Fibroblast of lung (primary cell): Measurements from ENCODE around the gene PNMA8B. TPM values are rescaled to one million over a fixed set of nuclear protein-coding genes. Genes with fewer than 3 reads are reported as not detected.
A peak's percentile ranks its signal among the peaks of the same experiment; 100 is the strongest.

Experiments
- DNase-seq, 2 donors: peaks; one replicate each; pipeline versions ENCODE4 v3.0.0 to v3.0.0-alpha.2; 2010; ENCODE audit warnings: low read depth in 2 of 2
- H2AFZ ChIP-seq: 2 replicates; pipeline ENCODE4 v1.5.1; 2012; ENCODE audit warnings: low read length, control low read depth, inconsistent platforms
- H3K27ac ChIP-seq: 2 replicates; pipeline ENCODE4 v1.5.1; 2011; ENCODE audit warnings: low read length, control low read depth; ENCODE audit not compliant: insufficient read depth
- H3K27me3 ChIP-seq: 2 replicates; pipeline ENCODE4 v1.5.1; 2011; ENCODE audit warnings: mild to moderate bottlenecking, low read length; ENCODE audit not compliant: control insufficient read depth, insufficient read depth
- H3K36me3 ChIP-seq: 2 replicates; pipeline ENCODE4 v1.5.1; 2011; ENCODE audit warnings: low read length; ENCODE audit not compliant: control insufficient read depth, insufficient read depth
- H3K4me1 ChIP-seq: 2 replicates; pipeline ENCODE4 v1.5.1; 2011; ENCODE audit warnings: low read length; ENCODE audit not compliant: control insufficient read depth, insufficient read depth; ENCODE audit errors: extremely low read depth
- H3K4me2 ChIP-seq: 2 replicates; pipeline ENCODE4 v1.5.1; 2011; ENCODE audit warnings: low read length, control low read depth; ENCODE audit not compliant: insufficient read depth; ENCODE audit errors: extremely low read depth
- H3K4me3 ChIP-seq, 4 experiments: fragments of 200-600 bp in 1 of 4; sonication (generic) in 1 of 4; replicated peaks in 1 of 4; 2 replicates each; pipeline ENCODE4 v1.5.1; 2011 to 2016; ENCODE audit warnings: low read length in 4 of 4, low read depth in 3 of 4, mild to moderate bottlenecking in 3 of 4, control low read depth in 2 of 4, inconsistent platforms in 1 of 4, mixed read lengths in 1 of 4; ENCODE audit not compliant: insufficient read depth in 1 of 4; ENCODE audit errors: control extremely low read depth in 1 of 4
- H3K79me2 ChIP-seq: 2 replicates; pipeline ENCODE4 v1.5.1; 2012; ENCODE audit warnings: mild to moderate bottlenecking, low read length, inconsistent platforms; ENCODE audit not compliant: control insufficient read depth, insufficient read depth
- H3K9ac ChIP-seq: 2 replicates; pipeline ENCODE4 v1.5.1; 2011; ENCODE audit warnings: mild to moderate bottlenecking, low read length, control low read depth; ENCODE audit not compliant: insufficient read depth
- H3K9me3 ChIP-seq: 2 replicates; pipeline ENCODE4 v1.5.1; 2012; ENCODE audit warnings: low read depth, low read length; ENCODE audit not compliant: control insufficient read depth, insufficient read depth
- H4K20me1 ChIP-seq: 2 replicates; pipeline ENCODE4 v1.5.1; 2011; ENCODE audit warnings: low read length; ENCODE audit not compliant: control insufficient read depth, insufficient read depth; ENCODE audit errors: extremely low read depth
- EZH2 ChIP-seq: IDR thresholded peaks from 2 replicates; pipeline ENCODE4 v1.5.1; 2012; ENCODE audit warnings: low read length, control low read depth, mild to moderate bottlenecking; ENCODE audit errors: missing control alignments
- polyA plus RNA-seq, 2 donors: library from polyadenylated mRNA; depleted of rRNA in 1 of 2; stranded (reverse) in 1 of 2; unstranded in 1 of 2; fragments of >200 nt; gene quantifications; 2 replicates each; pipeline ENCODE4 v1.2.1, GENCODE V29; 2011 to 2012; ENCODE audit warnings: missing spikeins in 1 of 2
- total RNA-seq: library from RNA; depleted of rRNA; stranded (reverse); fragments of >200 nt; gene quantifications from 2 replicates; pipeline ENCODE4 v1.2.1, GENCODE V29; 2014
- TF ChIP-seq, protein P1 (sequence below), 2 donors: IDR thresholded peaks in 1 of 2; conservative IDR thresholded peaks in 1 of 2; 1 replicate in 1 of 2; 2 replicates in 1 of 2; pipeline ENCODE4 v1.5.1; 2011 to 2012; ENCODE audit warnings: low read length in 2 of 2, control low read depth in 1 of 2, inconsistent platforms in 1 of 2, low read depth in 1 of 2, mild to moderate bottlenecking in 1 of 2

The PNMA8B gene
- total and polyA plus RNA-seq, 2 donors (not counting 1 experiment from before 2014, with no cell fraction given), result 0.14 to 1.7 TPM

DNA sequence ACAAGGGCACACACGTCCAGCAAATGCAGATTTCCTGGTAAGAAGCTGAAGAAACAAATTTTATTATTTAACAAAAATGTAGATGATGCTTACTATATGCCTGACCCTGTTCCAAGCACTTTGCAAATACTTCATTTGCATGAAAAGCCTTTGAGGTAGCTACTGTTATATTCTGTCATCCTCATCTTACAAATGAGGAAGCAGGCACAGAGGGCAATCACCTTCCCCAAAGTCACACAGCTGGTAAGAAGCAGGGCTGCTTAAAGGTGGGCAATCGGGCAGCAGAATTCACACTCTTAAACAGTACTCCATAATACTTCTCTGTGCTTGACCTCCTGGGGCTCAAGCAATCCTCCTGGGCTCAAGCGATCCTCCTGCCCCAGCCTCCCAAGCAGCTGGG lies 48.7 kb downstream of the PNMA8B start:
- DNase-seq, result no peak
- Histone ChIP-seq H3K4me1 (no peaks in the 10 kb centered on the region), H3K4me2 (no peak overlapping the region), H3K9me3 (no peaks in the 10 kb centered on the region), H2AFZ (no peak overlapping the region), H3K4me3 (no peak overlapping the region), H3K27ac (no peak overlapping the region), H4K20me1 (no peaks in the 10 kb centered on the region), H3K36me3 (no peaks in the 10 kb centered on the region), H3K9ac (no peak overlapping the region), H3K79me2 (no peaks in the 10 kb centered on the region), H3K27me3 (no peaks in the 10 kb centered on the region)
- TF ChIP-seq, protein P1, sequence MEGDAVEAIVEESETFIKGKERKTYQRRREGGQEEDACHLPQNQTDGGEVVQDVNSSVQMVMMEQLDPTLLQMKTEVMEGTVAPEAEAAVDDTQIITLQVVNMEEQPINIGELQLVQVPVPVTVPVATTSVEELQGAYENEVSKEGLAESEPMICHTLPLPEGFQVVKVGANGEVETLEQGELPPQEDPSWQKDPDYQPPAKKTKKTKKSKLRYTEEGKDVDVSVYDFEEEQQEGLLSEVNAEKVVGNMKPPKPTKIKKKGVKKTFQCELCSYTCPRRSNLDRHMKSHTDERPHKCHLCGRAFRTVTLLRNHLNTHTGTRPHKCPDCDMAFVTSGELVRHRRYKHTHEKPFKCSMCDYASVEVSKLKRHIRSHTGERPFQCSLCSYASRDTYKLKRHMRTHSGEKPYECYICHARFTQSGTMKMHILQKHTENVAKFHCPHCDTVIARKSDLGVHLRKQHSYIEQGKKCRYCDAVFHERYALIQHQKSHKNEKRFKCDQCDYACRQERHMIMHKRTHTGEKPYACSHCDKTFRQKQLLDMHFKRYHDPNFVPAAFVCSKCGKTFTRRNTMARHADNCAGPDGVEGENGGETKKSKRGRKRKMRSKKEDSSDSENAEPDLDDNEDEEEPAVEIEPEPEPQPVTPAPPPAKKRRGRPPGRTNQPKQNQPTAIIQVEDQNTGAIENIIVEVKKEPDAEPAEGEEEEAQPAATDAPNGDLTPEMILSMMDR (conservative IDR thresholded peaks at IDR 0.05 in 1 of 2, IDR thresholded peaks at IDR 0.05 in 1 of 2; ENCODE audit: low read depth in 1 of 2, low read length in 2 of 2), result no peak

DNA sequence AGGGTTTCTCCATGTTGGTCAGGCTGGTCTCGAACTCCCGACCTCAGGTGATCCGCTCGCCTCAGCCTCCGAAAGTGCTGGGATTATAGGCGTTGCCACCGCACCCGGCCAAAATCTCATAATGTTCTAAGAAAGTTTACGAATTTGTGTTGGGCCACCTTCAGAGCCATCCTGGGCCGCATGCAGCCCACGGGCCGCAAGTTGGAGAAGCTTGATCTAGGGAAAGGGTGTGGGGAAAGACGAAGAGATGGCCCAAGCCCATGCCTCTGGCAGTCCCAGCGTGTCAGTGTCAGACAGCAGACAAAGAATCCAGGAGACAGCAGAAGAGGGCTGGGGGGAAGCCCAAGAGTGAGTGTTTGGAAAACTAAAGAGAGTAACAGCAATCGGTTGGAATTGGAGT lies 49.6 kb downstream of the PNMA8B start:
- Histone ChIP-seq H2AFZ (no peak overlapping the region), H4K20me1 (no peaks in the 10 kb centered on the region), H3K4me1 (no peaks in the 10 kb centered on the region), H3K36me3 (no peaks in the 10 kb centered on the region), H3K4me2 (no peak overlapping the region), H3K27ac (no peak overlapping the region), H3K27me3 (no peaks in the 10 kb centered on the region), H3K9me3 (no peaks in the 10 kb centered on the region), H3K9ac (no peak overlapping the region), H3K4me3 (no peak overlapping the region), H3K79me2 (no peaks in the 10 kb centered on the region)
- TF ChIP-seq, protein P1 (conservative IDR thresholded peaks at IDR 0.05 in 1 of 2, IDR thresholded peaks at IDR 0.05 in 1 of 2; ENCODE audit: low read depth in 1 of 2, low read length in 2 of 2), result no peak
- no peak for TF ChIP-seq EZH2
- DNase-seq, result no peak

GRCh38 chr19:46442808-46443450 lies 52.7 kb downstream of the PNMA8B start:
- Histone ChIP-seq H3K4me2 (no peak overlapping the region), H4K20me1 (no peaks in the 10 kb centered on the region), H3K27me3 (no peaks in the 10 kb centered on the region), H3K9me3 (no peaks in the 10 kb centered on the region), H3K79me2 (no peaks in the 10 kb centered on the region), H3K27ac (no peak overlapping the region), H3K4me3 (no peak overlapping the region), H3K4me1 (no peaks in the 10 kb centered on the region), H3K36me3 (no peaks in the 10 kb centered on the region), H3K9ac (no peak overlapping the region), H2AFZ (no peak overlapping the region)
- peak; percentile 76 to 77 for DNase-seq
- TF ChIP-seq, protein P1 (conservative IDR thresholded peaks at IDR 0.05 in 1 of 2, IDR thresholded peaks at IDR 0.05 in 1 of 2; ENCODE audit: low read depth in 1 of 2, low read length in 2 of 2), result no peak
- no peak for TF ChIP-seq EZH2
